Psoas muscle (tissue), 8 donors: ENCODE measurements around the gene SLC13A5. TPM values are rescaled to one million over a fixed set of nuclear protein-coding genes. Genes with fewer than 3 reads are reported as not detected.
"Not testable (repeated sequence)": the region's sequence is repeated elsewhere in the genome, so short reads cannot be mapped to it uniquely, and the experiment has no call there.

Experiments used
- ATAC-seq, 4 donors: fragments of 200-7000 bp; cut with Tn5 transposase; one replicate each; pipeline ENCODE4 v1.9.1; 2020; ENCODE audit warnings: moderate library complexity in 3 of 4, mild to moderate bottlenecking in 2 of 4
- DNase-seq, 2 donors: peaks; one replicate each; pipeline ENCODE4 v3.0.0-alpha.2; 2020
- H3K27ac ChIP-seq: fragments of 200-600 bp; one replicate; pipeline ENCODE4 v1.8.0; 2022
- H3K27me3 ChIP-seq, 3 donors: fragments of 200-600 bp in 1 of 3; one replicate each; pipeline versions ENCODE4 v1.6.1 to v1.8.0; 2013 to 2022; ENCODE audit warnings: low read length in 2 of 3, mild to moderate bottlenecking in 2 of 3, moderate library complexity in 1 of 3; ENCODE audit not compliant: insufficient read depth in 3 of 3
- H3K36me3 ChIP-seq, 2 donors: fragments of 200-600 bp in 1 of 2; one replicate each; pipeline versions ENCODE4 v1.6.1 to v1.8.0; 2013 to 2022; ENCODE audit warnings: low read depth in 1 of 2, mild to moderate bottlenecking in 1 of 2, moderate library complexity in 1 of 2; ENCODE audit not compliant: insufficient read depth in 1 of 2
- H3K4me1 ChIP-seq: fragments of 200-600 bp; one replicate; pipeline ENCODE4 v1.8.0; 2022
- H3K4me3 ChIP-seq: fragments of 200-600 bp; one replicate; pipeline ENCODE4 v1.8.0; 2022; ENCODE audit warnings: mild to moderate bottlenecking
- H3K9me3 ChIP-seq: fragments of 200-600 bp; one replicate; pipeline ENCODE4 v1.8.0; 2022
- CTCF ChIP-seq: fragments of 200-600 bp; IDR thresholded peaks from one replicate; pipeline ENCODE4 v1.8.0; 2022; ENCODE audit warnings: antibody characterized with exemption
- WGBS, 3 donors: extraction: QIAGEN DNeasy Blood & Tissue Kit; methylation state at CpG; one replicate each; pipeline versions ENCODE4 v1.1.6 to v1.1.7; 2013; 5-methylcytosine and 5-hydroxymethylcytosine counted together
- intact Hi-C, 2 donors: fragments of 100-400 bp; cut with DNase I; formaldehyde crosslinking; loops; one replicate each; pipeline versions ENCODE4 v1.11.0 to v1.14.2; 2022
- polyA plus RNA-seq, 3 donors: library from polyadenylated mRNA; stranded (reverse); fragments of 200-250 nt; gene quantifications; one replicate each; pipeline ENCODE4 v1.2.3, GENCODE V29; 2013
- total RNA-seq, 4 donors: library from RNA; stranded (reverse); fragmentation: NEBNext Ultra II Directional in 2 of 4; extraction: Animal tissue kit (Norgen Biotek cat#: 25700) in 2 of 4; gene quantifications; one replicate each; pipeline versions ENCODE4 v1.2.1 to v1.2.4, GENCODE V29; 2021 to 2023
- donor health status: healthy with polysubstance abuse.
- donor health status: DM: no; HTN: no; CAD: no; lungs with moderate emphysema.
- donor health status: Bipolar disorder and iron deficiency.
- donor health status: healthy.
- donor health status: DM: yes; HTN: yes; CAD: no.
- donor health status: DM: no; HTN: no; CAD: no.
- donor health status: DM: no; HTN: no; CAD: no.
- donor health status: DM: yes; HTN: yes; CAD: no.

The SLC13A5 gene
- total and polyA plus RNA-seq, 7 donors, result 0.01 to 0.17 (median 0.03) TPM; not detected in 4

GRCh38 chr17:6695051-6695450 is 18.1 kb downstream of the SLC13A5 start:
- peaks cover 0 to 8% (median 0%) of the 10 kb centered on the region in 3 donors for H3K27me3 ChIP-seq
- 73 to 75% (median 73%) methylated on average over 2 of the region's 2 CpGs for WGBS, 3 donors
- H3K9me3 ChIP-seq, result no peaks in the 10 kb centered on the region
- no peaks in the 10 kb centered on the region for H3K4me1 ChIP-seq
- H3K36me3 ChIP-seq, result no peaks in the 10 kb centered on the region
- H3K27ac ChIP-seq, result no peak overlapping the region
- ATAC-seq (no peak), DNase-seq (no peak)
- H3K4me3 ChIP-seq, result no peak overlapping the region
- TF ChIP-seq CTCF, result no peak
- intact Hi-C loops, result no loop called here

GRCh38 chr17:6691958-6692357 is 21.2 kb downstream of the SLC13A5 start:
- ATAC-seq, H3K27me3 ChIP-seq, DNase-seq, H3K4me1 ChIP-seq, H3K36me3 ChIP-seq, H3K9me3 ChIP-seq, H3K4me3 ChIP-seq, intact Hi-C loops, H3K27ac ChIP-seq: not testable (repeated sequence)
- WGBS, 3 donors, result 62 to 74% (median 73%) methylated on average over 6 of the region's 6 CpGs

- Histone ChIP-seq H3K4me3 (no peak overlapping the region), H3K27me3 (peaks cover 0 to 8% (median 8%) of the 10 kb centered on the region in 3 donors), H3K9me3 (no peaks in the 10 kb centered on the region), H3K4me1 (no peaks in the 10 kb centered on the region), H3K36me3 (no peaks in the 10 kb centered on the region), H3K27ac (no peak overlapping the region)
- DNase-seq (no peak), ATAC-seq (no peak)
- 75 to 88% (median 81%) methylated on average over 3 of the region's 3 CpGs for WGBS, 3 donors
- TF ChIP-seq CTCF, result no peak
- intact Hi-C loops, result no loop called here
These were observed 21.6 kb downstream of the SLC13A5 start for GRCh38 chr17:6691546-6691945.

- no peaks in the 10 kb centered on the region for H3K36me3 ChIP-seq
- ATAC-seq, result no peak
- no peaks in the 10 kb centered on the region for H3K4me1 ChIP-seq
- WGBS, 3 donors, result 84 to 86% (median 84%) methylated on average over 11 of the region's 11 CpGs
- intact Hi-C loops, result no loop called here
- peaks cover 0 to 8% (median 8%) of the 10 kb centered on the region in 3 donors for H3K27me3 ChIP-seq
- H3K9me3 ChIP-seq, result no peaks in the 10 kb centered on the region
- no peak overlapping the region for H3K4me3 ChIP-seq
- DNase-seq, result no peak
- no peak overlapping the region for H3K27ac ChIP-seq
- no peak for TF ChIP-seq CTCF
These were observed 22.5 kb downstream of the SLC13A5 start for GRCh38 chr17:6690641-6691040.

GRCh38 chr17:6688944-6689343 is 24.2 kb downstream of the SLC13A5 start:
- Histone ChIP-seq H3K27ac (no peak overlapping the region), H3K9me3 (no peaks in the 10 kb centered on the region), H3K27me3 (peaks cover 0 to 8% (median 8%) of the 10 kb centered on the region in 3 donors), H3K36me3 (no peaks in the 10 kb centered on the region), H3K4me1 (no peaks in the 10 kb centered on the region), H3K4me3 (no peak overlapping the region)
- no peak for TF ChIP-seq CTCF
- ATAC-seq (no peak), DNase-seq (no peak)
- intact Hi-C loops, result no loop called here
- 73 to 89% (median 83%) methylated on average over 9 of the region's 9 CpGs for WGBS, 3 donors
